Caco-2 (cell line): ENCODE data around the gene NR6A1. TPM values are rescaled to one million over a fixed set of nuclear protein-coding genes. Genes with fewer than 3 reads are reported as not detected.

ENCODE experiments used
- BruUV-seq: library from RNA; stranded (reverse); fragments of 400-500 nt; replicated peaks from 2 replicates; lab custom pipeline; 2021; lab: Mats Ljungman, UMichigan
- CTCF ChIA-PET: fragments of 300-600 bp; sonication (Branson Sonifier 250); formaldehyde crosslinking; loops from one replicate; lab custom pipeline; 2022; ENCODE audit warnings: antibody characterized with exemption; lab: Charles Lee
- POLR2A ChIA-PET: fragments of 300-600 bp; sonication (Branson Sonifier 250); formaldehyde crosslinking; loops from one replicate; lab custom pipeline; 2022; ENCODE audit warnings: antibody characterized with exemption; lab: Charles Lee
- DNase-seq, 2 experiments: peaks; one replicate each; pipeline versions ENCODE4 v3.0.0 to v3.0.0-alpha.2; 2020 to 2022
- H3K27me3 ChIP-seq: replicated peaks from 2 replicates; pipeline ENCODE4 v1.6.0; 2011; ENCODE audit warnings: low read length; ENCODE audit not compliant: control insufficient read depth, insufficient read depth
- H3K36me3 ChIP-seq: 2 replicates; pipeline ENCODE4 v1.5.1; 2011; ENCODE audit warnings: low read length; ENCODE audit not compliant: control insufficient read depth, insufficient read depth
- H3K4me1 ChIP-seq: fragments of 250-450 bp; sonication (Bioruptor Pico); 2 replicates; pipeline ENCODE4 v1.5.1; 2020; ENCODE audit warnings: mild to moderate bottlenecking
- H3K4me3 ChIP-seq: 2 replicates; pipeline ENCODE4 v1.5.1; 2011; ENCODE audit warnings: low read depth, mild to moderate bottlenecking, control low read depth, low read length
- H3K9me3 ChIP-seq: fragments of 250-450 bp; sonication (Bioruptor Pico); 2 replicates; pipeline ENCODE4 v1.5.1; 2020; ENCODE audit warnings: mild to moderate bottlenecking, moderate library complexity
- H3K27ac Mint-ChIP-seq: one replicate; pipeline ENCODE4 v1.8.0; 2022; ENCODE audit warnings: mixed read lengths; ENCODE audit not compliant: unreplicated experiment
- H3K27me3 Mint-ChIP-seq: one replicate; pipeline ENCODE4 v1.8.0; 2022; ENCODE audit warnings: mixed read lengths; ENCODE audit not compliant: insufficient read depth, unreplicated experiment
- H3K36me3 Mint-ChIP-seq: one replicate; pipeline ENCODE4 v1.8.0; 2022; ENCODE audit warnings: mild to moderate bottlenecking, mixed read lengths; ENCODE audit not compliant: insufficient read depth, unreplicated experiment
- H3K4me1 Mint-ChIP-seq: one replicate; pipeline ENCODE4 v1.8.0; 2022; ENCODE audit warnings: low read depth, mixed read lengths; ENCODE audit not compliant: unreplicated experiment
- H3K4me3 Mint-ChIP-seq: one replicate; pipeline ENCODE4 v1.8.0; 2022; ENCODE audit warnings: mild to moderate bottlenecking, moderate library complexity, mixed read lengths; ENCODE audit not compliant: unreplicated experiment
- H3K9me3 Mint-ChIP-seq: one replicate; pipeline ENCODE4 v1.8.0; 2022; ENCODE audit warnings: mixed read lengths; ENCODE audit not compliant: unreplicated experiment
- intact Hi-C: fragments of 100-400 bp; cut with micrococcal nuclease; formaldehyde crosslinking; loops from one replicate; pipeline ENCODE4 v1.10.0; 2022; ENCODE audit not compliant: unreplicated experiment
- total RNA-seq: library from RNA; stranded (reverse); gene quantifications from 2 replicates; pipeline ENCODE4 v1.2.3, GENCODE V29; 2022
- TF ChIP-seq, protein P1 (sequence below), 2 experiments: fragments of 200-600 bp in 1 of 2; IDR thresholded peaks; 1 replicate in 1 of 2; 2 replicates in 1 of 2; pipeline versions ENCODE4 v1.5.1 to v1.8.0; 2011 to 2022; ENCODE audit warnings: antibody characterized with exemption in 1 of 2, control low read depth in 1 of 2, inconsistent platforms in 1 of 2, low read depth in 1 of 2, low read length in 1 of 2, mild to moderate bottlenecking in 1 of 2, moderate library complexity in 1 of 2; ENCODE audit not compliant: insufficient read depth in 1 of 2, severe bottlenecking in 1 of 2, unreplicated experiment in 1 of 2

The NR6A1 gene
- total RNA-seq, 1 experiment from 2014 or later = 33.6 TPM

DNA sequence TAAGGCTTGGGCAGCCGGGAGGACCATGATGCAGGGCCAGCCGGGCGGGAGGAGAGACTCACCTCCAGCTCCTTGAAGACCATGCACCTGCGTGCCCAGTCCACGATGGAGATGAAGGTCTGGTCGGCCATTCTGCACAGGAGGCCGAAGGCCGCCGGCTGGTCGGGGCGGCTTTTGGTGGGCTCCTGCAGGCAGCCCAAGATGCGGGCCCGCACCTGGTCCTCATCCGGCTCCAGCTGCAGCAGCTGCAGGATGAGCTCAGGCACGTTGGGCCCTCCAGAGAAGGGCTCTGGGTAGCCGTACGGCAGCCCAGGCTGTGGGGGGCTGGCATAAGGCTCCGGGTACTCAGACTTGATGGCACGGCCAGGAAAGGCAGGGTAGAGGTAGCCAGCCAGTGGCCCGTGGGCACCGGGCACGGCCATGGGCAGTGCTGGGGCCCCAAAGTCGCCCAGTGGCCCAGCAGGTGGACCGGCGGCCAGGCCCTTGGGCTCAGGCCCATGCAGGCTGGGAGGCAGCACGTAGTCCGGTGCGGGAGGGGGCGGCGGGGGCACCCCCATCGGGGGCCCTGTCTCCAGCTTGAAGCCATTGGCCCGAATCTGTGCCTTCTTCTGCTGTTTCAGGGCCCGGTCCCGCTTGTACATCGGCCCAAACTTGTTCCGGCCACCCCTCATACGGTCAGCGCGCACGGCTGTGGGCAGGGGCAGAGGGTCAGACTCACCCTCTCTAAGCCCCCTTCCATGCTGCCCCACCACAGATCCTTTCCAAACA is 270.9 kb downstream of the NR6A1 start:
- ChIA-PET POLR2A (no interaction called here), CTCF (no interaction called here)
- Histone ChIP-seq H3K27me3 (no peaks in the 10 kb centered on the region; the same call in 1 of the 2 replicates), H3K4me1 (no peaks in the 10 kb centered on the region), H3K9me3 (no peaks in the 10 kb centered on the region), H3K4me3 (no peak overlapping the region), H3K36me3 (no peaks in the 10 kb centered on the region)
- no peak for DNase-seq
- H3K4me3 Mint-ChIP-seq = no peak overlapping the region
- peaks cover 9% of the 10 kb centered on the region for H3K27me3 Mint-ChIP-seq
- intact Hi-C loops = no loop called here
- H3K36me3 Mint-ChIP-seq = no peaks in the 10 kb centered on the region
- BruUV-seq = no TSS peak
- TF ChIP-seq, protein P1, sequence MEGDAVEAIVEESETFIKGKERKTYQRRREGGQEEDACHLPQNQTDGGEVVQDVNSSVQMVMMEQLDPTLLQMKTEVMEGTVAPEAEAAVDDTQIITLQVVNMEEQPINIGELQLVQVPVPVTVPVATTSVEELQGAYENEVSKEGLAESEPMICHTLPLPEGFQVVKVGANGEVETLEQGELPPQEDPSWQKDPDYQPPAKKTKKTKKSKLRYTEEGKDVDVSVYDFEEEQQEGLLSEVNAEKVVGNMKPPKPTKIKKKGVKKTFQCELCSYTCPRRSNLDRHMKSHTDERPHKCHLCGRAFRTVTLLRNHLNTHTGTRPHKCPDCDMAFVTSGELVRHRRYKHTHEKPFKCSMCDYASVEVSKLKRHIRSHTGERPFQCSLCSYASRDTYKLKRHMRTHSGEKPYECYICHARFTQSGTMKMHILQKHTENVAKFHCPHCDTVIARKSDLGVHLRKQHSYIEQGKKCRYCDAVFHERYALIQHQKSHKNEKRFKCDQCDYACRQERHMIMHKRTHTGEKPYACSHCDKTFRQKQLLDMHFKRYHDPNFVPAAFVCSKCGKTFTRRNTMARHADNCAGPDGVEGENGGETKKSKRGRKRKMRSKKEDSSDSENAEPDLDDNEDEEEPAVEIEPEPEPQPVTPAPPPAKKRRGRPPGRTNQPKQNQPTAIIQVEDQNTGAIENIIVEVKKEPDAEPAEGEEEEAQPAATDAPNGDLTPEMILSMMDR (IDR thresholded peaks at IDR 0.05; ENCODE audit: insufficient read depth in 1 of 2, low read depth in 1 of 2, low read length in 1 of 2, severe bottlenecking in 1 of 2, unreplicated experiment in 1 of 2) = no peak
- no peak overlapping the region for H3K27ac Mint-ChIP-seq
- H3K4me1 Mint-ChIP-seq = peaks cover 8% of the 10 kb centered on the region
- no peaks in the 10 kb centered on the region for H3K9me3 Mint-ChIP-seq

DNA sequence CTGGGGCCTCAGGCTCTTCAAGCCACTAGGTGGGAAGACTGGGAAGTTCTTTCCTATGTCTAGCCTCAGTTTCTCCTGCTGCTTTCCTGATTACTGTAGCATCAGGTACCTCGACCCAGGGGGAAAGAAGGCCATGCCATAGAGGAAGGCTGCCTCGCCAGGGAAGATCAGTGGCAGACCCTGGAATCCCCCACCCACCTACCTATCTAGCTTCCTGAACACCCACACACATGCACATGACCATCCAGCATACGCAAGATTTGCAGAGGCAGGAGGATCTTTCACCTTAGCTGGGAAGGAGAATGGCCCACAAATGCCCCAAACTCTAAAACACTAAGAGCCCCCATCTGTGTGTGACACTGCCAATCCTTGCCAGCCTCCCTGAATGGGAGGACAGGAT is 271.9 kb downstream of the NR6A1 start:
- Mint-ChIP-seq H3K9me3 (no peaks in the 10 kb centered on the region), H3K27me3 (peaks cover 10% of the 10 kb centered on the region), H3K36me3 (no peaks in the 10 kb centered on the region), H3K27ac (no peak overlapping the region), H3K4me1 (peaks cover 7% of the 10 kb centered on the region), H3K4me3 (no peak overlapping the region)
- POLR2A ChIA-PET = no interaction called here
- Histone ChIP-seq H3K9me3 (no peaks in the 10 kb centered on the region), H3K27me3 (no peaks in the 10 kb centered on the region; the same call in 1 of the 2 replicates), H3K36me3 (no peaks in the 10 kb centered on the region), H3K4me1 (no peaks in the 10 kb centered on the region), H3K4me3 (no peak overlapping the region)
- TF ChIP-seq, protein P1 (IDR thresholded peaks at IDR 0.05; ENCODE audit: insufficient read depth in 1 of 2, low read depth in 1 of 2, low read length in 1 of 2, severe bottlenecking in 1 of 2, unreplicated experiment in 1 of 2) = no peak
- CTCF ChIA-PET = interaction anchor here (0.6 kb wide), 1 partner anchor 46 kb away, joined by 4 read pairs; no protein-coding TSS in a partner anchor
- intact Hi-C loops = no loop called here
- DNase-seq = no peak
- no TSS peak for BruUV-seq

DNA sequence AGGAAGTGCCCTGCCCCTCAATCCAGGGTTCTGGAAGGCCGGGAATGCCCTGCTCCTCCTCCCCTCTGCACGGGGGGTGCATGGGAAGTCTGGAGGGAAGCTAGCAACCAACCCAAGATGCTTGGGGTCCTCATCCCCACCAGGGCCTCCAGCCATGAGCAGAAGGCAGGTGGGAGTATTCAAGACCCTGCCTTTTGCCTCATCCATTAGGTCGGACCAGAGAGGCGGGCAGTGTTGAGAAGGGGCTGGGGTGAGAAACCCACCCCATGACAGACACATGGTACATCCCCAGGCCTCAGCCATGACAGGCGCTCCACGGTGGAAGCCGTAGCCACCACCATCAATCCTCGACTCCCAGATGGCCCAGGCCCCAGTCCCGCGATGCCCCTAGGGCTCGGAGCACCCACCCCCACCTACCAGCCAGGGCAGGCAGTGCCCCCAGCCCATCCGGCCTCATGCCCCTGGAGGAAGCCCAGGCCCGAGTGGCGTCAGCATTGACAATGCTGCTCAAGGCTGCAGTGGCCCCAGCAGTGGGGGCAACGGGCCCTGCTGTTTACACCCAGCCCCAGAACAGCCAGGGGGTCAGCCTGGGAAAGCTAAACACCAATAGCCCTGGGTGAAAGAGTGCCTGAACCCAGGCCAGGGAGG is 272.5 kb downstream of the NR6A1 start:
- BruUV-seq = no TSS peak
- Histone ChIP-seq H3K36me3 (no peaks in the 10 kb centered on the region), H3K27me3 (no peaks in the 10 kb centered on the region), H3K4me1 (no peaks in the 10 kb centered on the region), H3K9me3 (no peaks in the 10 kb centered on the region), H3K4me3 (no peak overlapping the region)
- POLR2A ChIA-PET = no interaction called here
- no peak overlapping the region for H3K4me3 Mint-ChIP-seq
- CTCF ChIA-PET = no interaction called here
- peaks cover 1% of the 10 kb centered on the region for H3K4me1 Mint-ChIP-seq
- TF ChIP-seq, protein P1 (IDR thresholded peaks at IDR 0.05; ENCODE audit: insufficient read depth in 1 of 2, low read depth in 1 of 2, low read length in 1 of 2, severe bottlenecking in 1 of 2, unreplicated experiment in 1 of 2) = no peak
- H3K9me3 Mint-ChIP-seq = no peaks in the 10 kb centered on the region
- H3K27ac Mint-ChIP-seq = no peak overlapping the region
- H3K36me3 Mint-ChIP-seq = no peaks in the 10 kb centered on the region
- intact Hi-C loops = no loop called here
- H3K27me3 Mint-ChIP-seq = peaks cover 6% of the 10 kb centered on the region
- no peak for DNase-seq
